Effector memory CD8-positive, alpha-beta T cell (primary cell): ENCODE data around the gene SLC2A2.
"Not testable (repeated sequence)": the region's sequence is repeated elsewhere in the genome, so short reads cannot be mapped to it uniquely, and the experiment has no call there.

Experiments
- ATAC-seq: fragments of 150-1000 bp; cut with Tn5 transposase; replicated peaks from 2 replicates; pipeline ENCODE4 v1.10.0; 2021; ENCODE audit warnings: mild to moderate bottlenecking, moderate library complexity
- DNase-seq, 3 experiments: peaks; one replicate each; pipeline ENCODE4 v3.0.0; 2021
- H3K27ac Mint-ChIP-seq, 2 donors: one replicate each; pipeline ENCODE4 v1.8.0; 2022; ENCODE audit warnings: mild to moderate bottlenecking in 2 of 2, mixed read lengths in 2 of 2, moderate library complexity in 2 of 2
- H3K27me3 Mint-ChIP-seq, 2 donors: one replicate each; pipeline ENCODE4 v1.8.0; 2022; ENCODE audit warnings: mixed read lengths in 2 of 2
- H3K36me3 Mint-ChIP-seq: one replicate; pipeline ENCODE4 v1.8.0; 2022; ENCODE audit warnings: mild to moderate bottlenecking, moderate library complexity, mixed read lengths; ENCODE audit not compliant: insufficient read depth
- H3K4me1 Mint-ChIP-seq, 2 donors: one replicate each; pipeline ENCODE4 v1.8.0; 2022; ENCODE audit warnings: low read depth in 2 of 2, mixed read lengths in 2 of 2
- H3K4me3 Mint-ChIP-seq, 2 donors: one replicate each; pipeline ENCODE4 v1.8.0; 2022; ENCODE audit warnings: mild to moderate bottlenecking in 2 of 2, mixed read lengths in 2 of 2, moderate library complexity in 2 of 2
- H3K9me3 Mint-ChIP-seq, 2 donors: one replicate each; pipeline ENCODE4 v1.8.0; 2022; ENCODE audit warnings: mixed read lengths in 2 of 2

Gene SLC2A2

DNA sequence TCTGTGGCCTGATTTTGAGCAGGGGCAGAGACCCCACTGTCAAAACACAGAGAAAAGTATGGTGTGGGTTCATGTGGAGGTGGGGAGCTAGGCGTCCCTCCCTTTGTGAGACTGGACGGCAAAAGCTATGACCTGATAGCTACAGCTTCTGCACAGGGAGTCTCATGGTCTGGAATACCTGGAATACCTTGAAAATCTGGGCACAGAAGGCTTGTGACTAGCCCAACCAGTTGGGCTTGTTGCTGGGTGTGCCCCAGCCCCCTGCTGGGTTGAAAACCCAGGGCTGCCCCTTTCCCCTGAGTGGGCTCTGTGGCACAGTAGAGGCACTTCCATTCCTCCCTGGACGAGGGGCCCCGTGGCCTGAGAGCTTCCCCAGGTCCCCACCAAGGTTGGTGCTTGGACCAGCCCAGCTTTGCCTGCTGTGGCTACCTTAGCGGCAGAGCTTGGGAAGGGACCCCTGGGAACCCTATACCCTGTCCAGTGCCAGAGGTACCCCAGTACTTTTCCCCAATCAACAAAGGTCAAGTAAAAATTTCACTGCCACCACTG lies 37.3 kb downstream of the SLC2A2 start:
- H3K36me3 Mint-ChIP-seq: no peaks in the 10 kb centered on the region
- no peak for DNase-seq
- no peak overlapping the region for H3K27ac Mint-ChIP-seq
- H3K9me3 Mint-ChIP-seq: no peaks in the 10 kb centered on the region
- H3K4me1 Mint-ChIP-seq: no peaks in the 10 kb centered on the region
- ATAC-seq: no peak
- no peak overlapping the region for H3K4me3 Mint-ChIP-seq
- H3K27me3 Mint-ChIP-seq: peaks cover 38 to 51% of the 10 kb centered on the region in 2 donors

- Mint-ChIP-seq H3K4me3 (no peak overlapping the region), H3K27me3 (peaks cover 43 to 51% of the 10 kb centered on the region in 2 donors), H3K9me3 (no peaks in the 10 kb centered on the region), H3K27ac (no peak overlapping the region), H3K36me3 (no peaks in the 10 kb centered on the region), H3K4me1 (no peaks in the 10 kb centered on the region)
- no peak for DNase-seq
- ATAC-seq: no peak
Observed at GRCh38 chr3:170988378-170988777, 38.1 kb downstream of the SLC2A2 start.

GRCh38 chr3:170985304-170985703 lies 41.2 kb downstream of the SLC2A2 start:
- Mint-ChIP-seq H3K27me3 (peaks cover 39 to 49% of the 10 kb centered on the region in 2 donors), H3K36me3 (no peaks in the 10 kb centered on the region), H3K4me1 (no peaks in the 10 kb centered on the region), H3K4me3 (no peak overlapping the region), H3K9me3 (no peaks in the 10 kb centered on the region), H3K27ac (no peak overlapping the region)
- DNase-seq (no peak), ATAC-seq (no peak)

DNA sequence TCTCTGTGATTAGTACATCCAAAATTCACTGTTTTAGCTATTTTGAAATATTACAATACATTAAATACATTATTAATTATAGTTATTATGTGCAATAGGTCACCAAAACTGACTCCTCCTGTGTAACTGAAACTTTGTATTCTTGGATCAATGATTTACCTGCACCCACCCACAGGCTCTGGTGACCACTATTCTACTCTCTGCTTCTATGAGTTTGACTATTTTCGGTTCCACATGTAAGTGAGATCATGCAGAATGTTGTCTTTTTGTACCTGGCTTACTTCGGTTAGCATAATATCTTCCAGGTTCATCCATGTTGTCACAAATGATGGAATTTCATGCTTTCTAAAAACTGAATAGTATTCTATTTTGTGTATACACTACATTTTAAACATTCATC lies 43.8 kb downstream of the SLC2A2 start:
- H3K9me3 Mint-ChIP-seq: no peaks in the 10 kb centered on the region
- DNase-seq (no peak), ATAC-seq (no peak)
- no peak overlapping the region for H3K4me3 Mint-ChIP-seq
- H3K36me3 Mint-ChIP-seq: no peaks in the 10 kb centered on the region
- H3K4me1 Mint-ChIP-seq: no peaks in the 10 kb centered on the region
- H3K27me3 Mint-ChIP-seq: peaks cover 13 to 40% of the 10 kb centered on the region in 2 donors
- H3K27ac Mint-ChIP-seq: no peak overlapping the region

GRCh38 chr3:170980399-170980798 lies 46.1 kb downstream of the SLC2A2 start:
- no peak overlapping the region for H3K27ac Mint-ChIP-seq
- H3K9me3 Mint-ChIP-seq: no peaks in the 10 kb centered on the region
- no peaks in the 10 kb centered on the region for H3K36me3 Mint-ChIP-seq
- H3K4me1 Mint-ChIP-seq: no peaks in the 10 kb centered on the region
- ATAC-seq: no peak
- peaks cover 14 to 34% of the 10 kb centered on the region in 2 donors for H3K27me3 Mint-ChIP-seq
- H3K4me3 Mint-ChIP-seq: no peak overlapping the region
- DNase-seq: no peak

- DNase-seq: no peak
- ATAC-seq: no peak
- H3K27ac Mint-ChIP-seq: no peak overlapping the region
- H3K4me1 Mint-ChIP-seq: no peaks in the 10 kb centered on the region
- no peaks in the 10 kb centered on the region for H3K9me3 Mint-ChIP-seq
- no peak overlapping the region for H3K4me3 Mint-ChIP-seq
- peaks cover 28 to 42% of the 10 kb centered on the region in 2 donors for H3K27me3 Mint-ChIP-seq
- H3K36me3 Mint-ChIP-seq: no peaks in the 10 kb centered on the region
Observed at GRCh38 chr3:170977949-170978745, 48.4 kb downstream of the SLC2A2 start.

- H3K36me3 Mint-ChIP-seq: no peaks in the 10 kb centered on the region
- peaks cover 48 to 49% of the 10 kb centered on the region in 2 donors for H3K27me3 Mint-ChIP-seq
- DNase-seq (no peak), ATAC-seq (no peak)
- H3K27ac Mint-ChIP-seq: no peak overlapping the region
- no peaks in the 10 kb centered on the region for H3K9me3 Mint-ChIP-seq
- no peaks in the 10 kb centered on the region for H3K4me1 Mint-ChIP-seq
- no peak overlapping the region for H3K4me3 Mint-ChIP-seq
Observed at GRCh38 chr3:170976190-170976519, 50.4 kb downstream of the SLC2A2 start.

DNA sequence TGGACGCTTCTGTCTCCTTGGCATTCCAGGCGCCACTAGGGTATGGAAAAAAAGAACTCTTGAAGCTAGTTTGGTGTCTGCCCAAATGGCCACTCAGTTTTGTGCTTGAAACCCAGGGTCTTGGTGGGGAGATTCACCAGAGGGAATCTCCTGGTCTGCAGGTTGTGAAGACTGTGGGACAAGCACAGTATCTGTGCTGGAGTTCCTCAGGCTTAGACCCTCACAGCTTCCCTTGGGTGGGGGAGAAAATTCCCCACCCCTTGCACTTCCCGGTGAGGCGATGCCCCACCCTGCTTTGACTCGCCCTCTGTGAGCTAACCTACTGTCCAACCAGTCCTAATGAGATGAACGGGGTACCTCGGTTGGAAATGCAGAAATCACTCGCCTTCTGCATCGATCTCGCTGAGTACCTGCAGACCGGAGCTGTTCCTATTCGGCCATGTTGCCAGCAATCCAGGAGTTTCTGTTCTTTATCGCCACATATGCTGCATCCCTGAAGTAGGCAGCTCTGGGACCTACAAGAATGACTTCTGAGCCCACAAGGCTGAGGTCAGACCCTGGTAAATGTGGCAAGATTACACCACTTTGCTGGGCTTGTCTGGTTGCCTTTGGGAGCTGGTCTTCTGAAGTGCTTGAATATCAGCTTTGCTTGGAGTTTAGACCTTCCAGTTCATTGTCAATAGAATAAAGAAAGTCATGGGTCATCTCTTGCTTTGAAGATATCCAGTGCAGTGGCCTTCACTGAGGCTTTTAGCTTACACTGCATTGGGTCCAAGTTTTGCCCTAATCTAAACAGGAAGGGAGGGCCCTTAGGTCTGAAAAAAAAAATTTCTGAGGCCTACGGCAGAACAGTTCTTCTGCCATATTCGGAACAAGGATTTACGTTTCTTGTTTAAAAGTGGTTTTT lies 51.0 kb downstream of the SLC2A2 start:
- DNase-seq (no peak), ATAC-seq (no peak)
- H3K27me3 Mint-ChIP-seq: peaks cover 49 to 54% of the 10 kb centered on the region in 2 donors
- H3K36me3 Mint-ChIP-seq: no peaks in the 10 kb centered on the region
- no peaks in the 10 kb centered on the region for H3K9me3 Mint-ChIP-seq
- H3K27ac Mint-ChIP-seq: no peak overlapping the region
- no peaks in the 10 kb centered on the region for H3K4me1 Mint-ChIP-seq
- H3K4me3 Mint-ChIP-seq: no peak overlapping the region

DNA sequence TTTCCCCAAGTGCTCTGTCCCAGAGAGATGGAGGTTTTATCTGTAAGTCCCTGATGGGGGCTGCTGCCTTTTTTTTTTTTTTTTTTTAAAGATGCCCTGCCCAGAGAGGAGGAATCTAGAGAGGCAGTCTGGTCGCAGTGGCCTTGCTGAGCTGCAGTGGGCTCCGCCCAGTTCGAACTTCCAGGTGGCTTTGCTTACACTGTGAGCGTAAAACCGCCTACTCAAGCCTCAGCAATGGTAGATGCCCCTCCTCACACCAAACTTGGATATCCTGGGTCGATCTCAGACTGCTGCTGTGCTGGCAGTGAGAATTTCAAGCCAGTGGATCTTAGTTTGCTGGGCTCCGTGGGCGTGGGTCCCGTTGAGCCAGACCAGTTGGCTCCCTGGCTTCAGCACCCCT lies 51.6 kb downstream of the SLC2A2 start:
- Mint-ChIP-seq H3K27ac (no peak overlapping the region), H3K4me1 (no peaks in the 10 kb centered on the region), H3K9me3 (no peaks in the 10 kb centered on the region), H3K4me3 (no peak overlapping the region), H3K27me3 (peaks cover 43 to 54% of the 10 kb centered on the region in 2 donors), H3K36me3 (no peaks in the 10 kb centered on the region)
- ATAC-seq (no peak), DNase-seq (no peak)

GRCh38 chr3:170972917-170973316 lies 53.6 kb downstream of the SLC2A2 start:
- H3K9me3 Mint-ChIP-seq, H3K4me3 Mint-ChIP-seq, H3K4me1 Mint-ChIP-seq, ATAC-seq, H3K36me3 Mint-ChIP-seq, H3K27ac Mint-ChIP-seq, DNase-seq: not testable (repeated sequence)
- peaks cover 42 to 54% of the 10 kb centered on the region in 2 donors for H3K27me3 Mint-ChIP-seq

DNA sequence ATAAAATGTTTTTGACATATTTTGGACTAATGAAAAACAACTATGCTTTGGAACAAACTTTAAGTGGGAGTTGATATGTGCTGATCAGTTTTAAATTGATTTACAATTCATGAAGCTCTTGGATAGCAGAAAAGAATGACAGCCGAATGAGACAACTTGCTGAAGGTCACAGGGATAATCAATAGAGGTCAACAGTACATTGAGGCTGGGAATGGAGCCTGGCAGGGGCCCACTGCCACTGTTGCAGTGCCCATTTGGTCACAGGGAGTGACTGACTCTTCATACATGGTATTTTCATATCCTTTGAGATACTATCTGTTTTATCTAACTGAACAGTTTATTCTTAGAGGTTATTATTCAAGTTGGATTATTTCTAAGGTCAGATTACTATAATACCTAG lies 59.4 kb downstream of the SLC2A2 start:
- Mint-ChIP-seq H3K4me3 (no peak overlapping the region), H3K9me3 (no peaks in the 10 kb centered on the region), H3K27ac (no peak overlapping the region), H3K4me1 (no peaks in the 10 kb centered on the region), H3K27me3 (peaks cover 1 to 16% of the 10 kb centered on the region in 2 donors), H3K36me3 (no peaks in the 10 kb centered on the region)
- no peak for DNase-seq
- ATAC-seq: no peak

DNA sequence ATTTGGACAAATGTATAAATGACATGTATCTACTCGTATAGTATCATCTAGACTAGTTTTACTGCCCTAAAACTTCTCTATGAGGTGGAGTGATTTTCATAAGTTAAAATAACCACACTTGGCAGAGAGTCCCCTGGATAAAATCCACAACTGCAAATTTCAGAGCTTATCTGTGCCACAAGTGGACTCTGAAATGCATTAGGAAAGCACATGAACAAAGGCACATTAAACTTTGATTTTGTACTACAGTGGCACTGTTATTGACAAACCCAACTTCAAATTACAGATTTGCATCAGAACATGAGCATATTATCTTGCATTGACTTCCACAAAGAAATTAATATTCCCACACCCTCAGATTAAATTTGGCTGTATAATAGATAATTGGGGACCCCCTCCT lies 60.0 kb downstream of the SLC2A2 start:
- Mint-ChIP-seq H3K9me3 (no peaks in the 10 kb centered on the region), H3K36me3 (no peaks in the 10 kb centered on the region)
- no peak for ATAC-seq

GRCh38 chr3:170962411-170962810 lies 64.1 kb downstream of the SLC2A2 start:
- no peak overlapping the region for H3K27ac Mint-ChIP-seq
- no peak for ATAC-seq
- no peak for DNase-seq

More for the DNA sequence above, 60.0 kb downstream of the SLC2A2 start:
- no peak for DNase-seq
- Mint-ChIP-seq H3K27me3 (peaks cover 0 to 10% of the 10 kb centered on the region in 2 donors), H3K27ac (no peak overlapping the region), H3K4me1 (no peaks in the 10 kb centered on the region), H3K4me3 (no peak overlapping the region)

More at GRCh38 chr3:170962411-170962810, 64.1 kb downstream of the SLC2A2 start:
- Mint-ChIP-seq H3K4me1 (no peaks in the 10 kb centered on the region), H3K27me3 (peaks cover 21 to 22% of the 10 kb centered on the region in 2 donors), H3K36me3 (no peaks in the 10 kb centered on the region), H3K4me3 (no peak overlapping the region), H3K9me3 (no peaks in the 10 kb centered on the region)
